Esophagus muscularis mucosa (tissue), 4 donors: ENCODE data around the gene EML6.

Experiments used
- EP300 ChIP-seq: sonication (generic); formaldehyde crosslinking; IDR thresholded peaks from one replicate; pipeline ENCODE4 v1.6.1; 2017; ENCODE audit warnings: antibody characterized with exemption
- POLR2A ChIP-seq: fragments of 450-650 bp; IDR thresholded peaks from one replicate; pipeline ENCODE4 v1.6.1; 2017; ENCODE audit warnings: antibody characterized with exemption, moderate library complexity, mild to moderate bottlenecking, low read depth
- POLR2AphosphoS5 ChIP-seq, 2 donors: sonication (generic); formaldehyde crosslinking; IDR thresholded peaks; one replicate each; pipeline ENCODE4 v1.6.1; 2017; ENCODE audit warnings: antibody characterized with exemption in 2 of 2
- TF ChIP-seq, protein P1 (sequence below), 3 experiments: fragments of 200-600 bp in 2 of 3; fragments of 450-650 bp in 1 of 3; sonication (generic) in 2 of 3; IDR thresholded peaks; one replicate each; pipeline ENCODE4 v1.5.1; 2017 to 2019; ENCODE audit warnings: antibody characterized with exemption in 3 of 3, mild to moderate bottlenecking in 2 of 3, moderate library complexity in 1 of 3

DNA sequence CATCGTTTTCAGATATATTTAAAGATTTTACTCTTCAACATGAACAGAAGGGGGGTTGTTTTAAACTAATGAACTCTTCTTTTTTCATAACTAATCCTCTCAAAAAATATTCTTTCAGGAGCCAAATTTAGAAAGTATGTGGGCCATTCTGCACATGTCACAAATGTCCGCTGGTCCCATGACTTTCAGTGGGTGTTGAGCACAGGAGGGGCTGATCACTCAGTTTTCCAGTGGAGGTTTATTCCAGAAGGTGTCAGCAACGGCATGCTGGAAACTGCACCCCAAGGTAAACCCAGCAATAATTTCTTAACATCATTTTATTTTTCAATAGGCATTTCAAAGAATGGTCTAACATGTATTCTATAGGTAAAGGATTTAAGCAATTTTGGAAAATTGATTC lies 136.0 kb downstream of the EML6 start:
- TF ChIP-seq, protein P1, sequence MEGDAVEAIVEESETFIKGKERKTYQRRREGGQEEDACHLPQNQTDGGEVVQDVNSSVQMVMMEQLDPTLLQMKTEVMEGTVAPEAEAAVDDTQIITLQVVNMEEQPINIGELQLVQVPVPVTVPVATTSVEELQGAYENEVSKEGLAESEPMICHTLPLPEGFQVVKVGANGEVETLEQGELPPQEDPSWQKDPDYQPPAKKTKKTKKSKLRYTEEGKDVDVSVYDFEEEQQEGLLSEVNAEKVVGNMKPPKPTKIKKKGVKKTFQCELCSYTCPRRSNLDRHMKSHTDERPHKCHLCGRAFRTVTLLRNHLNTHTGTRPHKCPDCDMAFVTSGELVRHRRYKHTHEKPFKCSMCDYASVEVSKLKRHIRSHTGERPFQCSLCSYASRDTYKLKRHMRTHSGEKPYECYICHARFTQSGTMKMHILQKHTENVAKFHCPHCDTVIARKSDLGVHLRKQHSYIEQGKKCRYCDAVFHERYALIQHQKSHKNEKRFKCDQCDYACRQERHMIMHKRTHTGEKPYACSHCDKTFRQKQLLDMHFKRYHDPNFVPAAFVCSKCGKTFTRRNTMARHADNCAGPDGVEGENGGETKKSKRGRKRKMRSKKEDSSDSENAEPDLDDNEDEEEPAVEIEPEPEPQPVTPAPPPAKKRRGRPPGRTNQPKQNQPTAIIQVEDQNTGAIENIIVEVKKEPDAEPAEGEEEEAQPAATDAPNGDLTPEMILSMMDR (IDR thresholded peaks at IDR 0.05), result no peak
- TF ChIP-seq POLR2A, result no peak
- TF ChIP-seq EP300, result no peak
- TF ChIP-seq POLR2AphosphoS5 (IDR thresholded peaks at IDR 0.05), result no peak
